IPS-NIHi11 (cell line): Measurements from ENCODE around the gene KBTBD4.

Experiments used
- DNase-seq: peaks from one replicate; pipeline ENCODE4 v3.0.0; 2012; ENCODE audit warnings: mixed read lengths, low spot score

KBTBD4 gene

DNA sequence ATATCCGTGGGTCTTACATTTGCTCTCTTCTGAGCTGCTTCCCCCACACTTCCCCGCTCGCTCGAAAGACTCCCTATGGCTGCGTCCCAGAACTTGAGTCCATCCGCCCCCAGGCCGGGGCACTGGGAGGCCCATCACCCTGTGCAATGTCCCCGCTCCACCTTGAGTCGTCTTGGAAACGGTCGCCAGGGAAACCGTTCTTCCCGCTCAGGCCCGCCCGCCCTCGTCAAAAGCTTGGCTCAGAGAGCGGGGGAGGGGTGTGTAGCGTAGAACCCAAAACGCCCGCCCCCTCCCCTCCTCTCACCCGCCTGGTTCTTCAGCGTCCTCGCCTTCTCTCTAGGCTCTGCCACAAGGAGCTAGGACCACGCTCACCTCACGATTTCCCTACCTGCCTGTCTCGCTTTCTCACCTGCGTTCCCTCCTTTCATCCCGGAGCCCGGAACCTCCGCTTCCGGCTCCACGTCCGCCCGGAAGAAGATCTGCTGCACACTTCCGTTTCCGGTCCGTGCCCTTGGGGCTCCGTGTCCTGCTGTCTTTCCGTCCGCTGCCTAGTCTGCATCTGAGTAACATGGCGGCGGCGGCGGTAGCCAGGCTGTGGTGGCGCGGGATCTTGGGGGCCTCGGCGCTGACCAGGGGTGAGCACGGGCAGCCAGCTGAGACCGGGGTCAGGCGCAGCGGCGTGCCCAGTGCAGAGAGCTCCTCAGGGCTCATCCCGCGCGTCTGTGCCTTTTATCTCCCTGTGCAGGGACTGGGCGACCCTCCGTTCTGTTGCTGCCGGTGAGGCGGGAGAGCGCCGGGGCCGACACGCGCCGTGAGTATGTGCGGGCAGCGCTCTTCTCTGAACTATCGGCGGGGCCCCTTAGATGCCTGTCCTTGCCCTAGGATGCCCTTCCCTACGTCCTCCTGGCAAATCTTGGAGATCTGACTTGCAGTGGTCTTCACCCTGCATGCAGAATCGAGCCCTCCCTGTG lies at the start of gene KBTBD4, which contains the start of gene NDUFS3:
Gene KBTBD4 (minus strand): TSS at position 447 of the 971 bp plus-strand sequence. CDS start 19 bp downstream, at position 428.
Gene NDUFS3 (plus strand): TSS at position 551 of the 971 bp plus-strand sequence. CDS start 18 bp downstream, at position 569.
- DNase-seq: peak; percentile 98

- no peak for DNase-seq
Measured at GRCh38 chr11:47628026-47628425, 49.3 kb upstream of the KBTBD4 start.

DNA sequence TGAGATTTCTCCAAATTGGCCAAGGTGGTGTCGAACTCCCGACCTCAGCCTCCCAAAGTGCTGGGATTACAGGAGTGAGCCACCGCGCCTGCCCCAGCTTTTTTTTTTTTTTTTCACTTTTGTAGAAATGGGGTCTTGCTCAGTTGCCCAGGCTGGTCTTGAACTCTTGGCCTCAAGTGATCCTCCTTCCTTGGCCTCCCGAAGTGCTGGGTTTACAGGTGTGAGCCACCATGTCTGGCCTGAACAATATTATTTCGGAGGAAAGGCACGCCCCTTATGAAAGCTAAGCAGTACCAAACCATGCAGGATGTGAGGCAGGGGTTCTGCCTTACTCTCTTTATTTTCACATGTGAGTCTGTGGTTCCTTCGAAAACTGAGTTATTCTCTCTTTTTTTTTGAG lies 47.5 kb upstream of the KBTBD4 start:
- no peak for DNase-seq

GRCh38 chr11:47620836-47621378 lies 42.1 kb upstream of the KBTBD4 start:
- DNase-seq: no peak

GRCh38 chr11:47617417-47617809 lies 38.6 kb upstream of the KBTBD4 start:
- no peak for DNase-seq

DNA sequence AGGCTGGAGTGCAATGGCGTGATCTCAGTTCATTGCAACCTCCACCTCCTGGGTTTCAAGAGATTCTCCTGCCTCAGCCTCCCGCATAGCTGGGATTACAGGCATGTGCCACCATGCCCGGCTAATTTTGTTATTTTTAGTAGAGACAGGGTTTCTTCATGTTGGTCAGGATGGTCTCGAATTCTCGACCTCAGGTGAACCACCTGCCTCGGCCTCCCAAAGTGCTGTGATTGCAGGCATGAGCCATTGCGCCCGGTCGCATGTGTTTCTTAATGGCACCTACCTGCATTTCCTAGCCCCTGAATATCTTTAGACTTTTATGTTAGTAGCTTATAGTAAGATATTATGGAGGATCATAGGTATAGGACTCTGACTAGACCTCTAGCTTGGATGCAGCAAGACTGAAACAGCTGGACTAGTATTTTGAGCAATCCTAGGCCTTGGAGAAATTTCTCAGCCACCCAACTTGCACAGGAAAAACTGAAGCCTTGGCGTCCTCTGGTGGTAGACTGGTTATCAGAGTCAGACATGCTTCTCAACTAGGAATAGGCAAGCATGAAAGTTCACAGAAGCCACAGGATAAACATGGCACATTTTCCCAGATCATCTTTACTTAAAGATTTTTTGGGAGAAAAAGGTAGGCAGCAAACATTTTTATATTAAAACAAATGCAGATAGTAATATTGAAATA lies 38.1 kb upstream of the KBTBD4 start:
- peak; percentile 66 for DNase-seq

DNA sequence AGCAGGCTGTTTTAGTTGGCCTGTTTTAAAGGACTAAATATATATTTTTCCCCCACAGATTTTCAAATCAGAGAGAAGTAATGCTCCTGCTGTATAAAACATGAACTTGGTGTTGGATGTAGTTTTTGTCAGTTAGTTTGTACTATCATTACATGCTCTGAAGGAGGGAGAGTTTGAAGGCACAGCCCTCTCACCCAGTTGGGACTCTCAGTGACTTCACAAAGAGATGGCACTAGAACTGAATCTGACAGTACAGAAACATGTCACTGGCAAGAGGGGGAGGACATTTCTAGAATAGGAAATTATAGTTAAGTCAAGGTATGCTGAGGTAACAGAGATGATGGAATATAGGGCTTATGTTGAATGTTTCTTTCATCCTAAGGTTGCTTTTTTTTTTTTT lies 36.5 kb upstream of the KBTBD4 start:
- DNase-seq: no peak

DNA sequence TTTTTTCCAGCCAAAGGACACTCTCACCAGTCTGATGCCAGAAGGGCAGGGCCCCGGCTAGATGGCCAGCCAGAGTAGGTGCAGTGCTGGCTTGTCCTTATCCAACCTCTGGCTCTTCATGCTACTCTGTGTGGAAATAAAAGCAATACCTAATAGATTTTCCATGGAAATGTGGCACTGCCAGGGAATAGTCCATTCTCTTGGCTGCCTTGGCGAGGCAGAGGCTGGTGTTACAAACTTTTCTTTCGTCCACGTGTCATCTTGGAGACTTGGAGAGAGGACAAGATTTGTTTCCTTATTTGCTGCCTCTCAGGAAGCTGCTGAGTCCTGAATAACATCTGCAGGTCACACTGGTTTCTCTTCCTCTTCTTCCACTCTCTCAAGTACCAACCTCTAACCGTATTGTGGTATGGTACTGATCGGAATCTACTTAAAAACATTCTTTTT lies 32.6 kb upstream of the KBTBD4 start:
- no peak for DNase-seq

DNA sequence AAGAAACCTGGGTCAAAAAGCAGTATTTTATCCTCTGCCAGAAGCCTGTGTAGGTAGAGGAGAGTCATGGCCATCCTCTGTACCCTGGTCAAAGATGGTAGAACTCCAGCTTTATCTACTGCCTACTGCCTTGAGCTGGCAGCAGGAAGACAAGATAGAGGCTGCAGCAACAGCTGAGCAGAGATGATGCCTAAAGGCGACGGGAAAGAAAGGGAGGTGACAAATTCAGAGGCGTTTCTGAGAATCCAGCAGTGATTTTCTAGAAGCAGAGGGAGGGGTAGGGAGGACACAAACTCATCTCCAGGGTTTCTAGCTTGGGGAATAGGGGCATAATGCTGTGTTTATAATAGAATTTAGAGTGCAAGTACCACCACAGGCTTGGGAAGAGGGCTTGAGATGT lies 30.9 kb upstream of the KBTBD4 start:
- no peak for DNase-seq

GRCh38 chr11:47607380-47607779 lies 28.6 kb upstream of the KBTBD4 start:
- DNase-seq: no peak

DNA sequence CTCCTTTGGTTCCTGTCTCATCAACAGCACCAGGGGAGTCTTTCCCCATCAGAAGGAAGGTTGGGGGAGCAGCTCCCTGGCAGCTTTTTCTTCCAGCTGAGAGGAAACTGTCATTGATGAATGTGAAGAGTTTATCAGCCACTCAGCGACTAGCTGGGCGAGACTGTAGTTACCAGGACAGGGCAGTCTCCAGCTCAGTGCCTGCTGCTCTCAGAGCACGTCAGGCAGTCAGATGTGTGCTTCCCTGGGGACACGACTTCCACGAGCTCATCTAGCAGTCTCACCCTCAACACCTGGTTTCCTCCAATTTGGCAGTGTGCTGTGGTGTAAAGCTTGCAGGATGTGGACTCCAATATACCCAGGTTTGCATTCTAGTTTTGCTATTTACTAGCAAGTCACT lies 28.0 kb upstream of the KBTBD4 start:
- no peak for DNase-seq

GRCh38 chr11:47605921-47606320 lies 27.2 kb upstream of the KBTBD4 start:
- no peak for DNase-seq

DNA sequence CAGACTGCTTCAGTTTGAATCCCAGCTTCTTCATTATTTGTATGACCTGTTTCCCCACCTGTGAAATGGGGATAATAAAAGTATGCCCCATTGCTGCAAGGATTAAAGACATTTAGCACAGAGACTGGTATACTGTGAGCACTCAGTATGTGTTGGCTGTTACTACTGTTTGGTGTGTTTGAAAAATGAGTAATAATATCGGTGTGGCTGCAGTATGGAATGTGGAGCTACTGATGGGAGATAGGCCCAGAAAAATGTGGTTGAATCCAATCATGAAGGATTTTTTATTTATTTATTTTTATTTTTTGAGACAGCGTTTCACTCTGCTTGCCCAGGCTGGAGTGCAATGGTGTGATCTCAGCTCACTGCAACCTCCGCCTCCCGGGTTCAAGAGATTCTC lies 24.5 kb upstream of the KBTBD4 start:
- DNase-seq: no peak

GRCh38 chr11:47599902-47600301 lies 21.1 kb upstream of the KBTBD4 start:
- no peak for DNase-seq

DNA sequence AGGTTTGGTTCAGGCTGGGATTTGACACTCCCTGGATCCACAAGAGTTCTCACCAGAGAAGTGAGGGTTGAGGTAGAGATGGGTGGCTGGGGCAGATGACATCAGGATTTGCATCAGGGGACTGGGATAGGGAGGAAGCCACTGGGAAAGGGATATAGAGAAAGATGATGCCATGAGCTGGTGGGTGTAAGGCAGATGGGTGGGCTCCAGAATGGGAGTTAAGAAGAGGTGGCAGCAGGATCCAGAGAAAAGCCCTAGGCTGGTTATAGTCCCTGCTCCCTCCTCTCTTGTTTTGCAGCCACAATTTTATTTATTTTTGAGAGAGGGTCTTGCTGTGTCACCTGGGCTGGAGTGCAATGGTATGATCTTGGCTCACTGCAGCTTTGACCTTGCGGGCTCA lies 17.2 kb upstream of the KBTBD4 start:
- DNase-seq: no peak

GRCh38 chr11:47595029-47595428 lies 16.3 kb upstream of the KBTBD4 start:
- DNase-seq: no peak

GRCh38 chr11:47593934-47594855 lies 15.4 kb upstream of the KBTBD4 start, which contains the start of gene C1QTNF4:
TSS of gene C1QTNF4 (minus strand) at chr11:47594411. CDS start at chr11:47590810, 3,601 bp downstream.
- DNase-seq: peak; percentile 73

DNA sequence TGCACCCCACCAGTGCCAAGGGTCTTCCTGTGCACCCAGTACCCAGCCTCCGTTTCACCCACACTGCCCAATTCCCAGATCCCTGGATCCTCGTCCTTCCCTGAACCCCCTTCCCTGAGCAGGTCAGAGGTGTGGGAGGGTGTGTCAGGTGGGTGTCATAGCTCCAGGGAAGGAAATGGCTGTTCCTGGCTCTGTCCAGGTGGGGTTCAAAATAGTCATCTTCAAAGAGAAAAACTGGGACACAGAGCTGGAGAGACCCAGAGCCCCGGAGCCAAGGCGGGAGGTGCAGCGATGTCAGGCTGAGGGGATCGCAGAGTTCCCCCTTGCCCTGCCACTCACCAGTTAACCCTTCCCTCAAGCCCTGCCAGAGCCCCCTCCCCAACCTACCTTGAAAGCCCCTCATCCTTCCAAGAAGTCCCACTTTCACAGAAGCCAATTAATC lies 14.7 kb upstream of the KBTBD4 start:
- no peak for DNase-seq

DNA sequence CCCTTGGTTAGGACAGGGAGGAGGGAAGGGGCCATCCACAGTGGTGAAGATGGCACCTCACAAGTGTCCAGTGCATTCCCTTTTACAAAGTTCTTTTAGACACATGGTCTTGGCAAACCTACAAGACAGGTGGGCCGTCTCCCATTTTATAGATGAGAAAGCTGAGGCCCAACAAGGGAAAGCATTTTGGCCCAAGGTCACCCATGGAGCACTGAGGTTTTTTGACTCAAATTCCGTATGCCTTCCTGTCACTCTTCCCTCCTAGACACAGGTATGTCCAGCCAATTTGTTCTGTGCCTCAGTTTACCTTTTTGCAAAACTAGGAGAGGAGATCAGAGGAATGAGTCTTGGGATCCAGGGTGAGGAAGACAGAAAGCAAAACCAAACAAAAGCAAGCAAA lies 14.2 kb upstream of the KBTBD4 start:
- DNase-seq: no peak

GRCh38 chr11:47592251-47592650 lies 13.5 kb upstream of the KBTBD4 start:
- no peak for DNase-seq

DNA sequence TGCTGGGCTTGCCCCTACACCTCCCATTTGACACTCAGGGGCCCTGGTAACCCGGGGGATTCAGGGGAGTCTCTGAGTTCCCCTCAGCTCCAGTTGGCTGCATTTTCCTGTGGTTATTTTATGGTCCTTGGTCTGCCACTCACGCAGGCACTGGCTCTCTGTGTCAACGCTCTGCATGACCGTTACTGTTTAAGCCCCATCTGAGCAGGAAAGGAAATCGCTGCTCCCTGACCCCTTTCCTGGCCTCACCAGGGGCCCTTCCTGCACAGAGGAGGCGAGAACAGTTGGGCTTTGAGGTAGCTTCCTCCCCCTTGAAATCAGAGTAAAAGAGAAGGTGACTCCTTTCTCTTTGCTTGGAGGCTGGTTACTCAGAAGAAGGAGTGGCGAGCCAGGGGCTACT lies 13.0 kb upstream of the KBTBD4 start:
- no peak for DNase-seq
